Peyer's patch (tissue), 4 donors: ENCODE results near the gene A2ML1. TPM values are rescaled to one million over a fixed set of nuclear protein-coding genes. Genes with fewer than 3 reads are reported as not detected.
"Not testable (repeated sequence)": the region's sequence is repeated elsewhere in the genome, so short reads cannot be mapped to it uniquely, and the experiment has no call there.

ENCODE experiments used
- DNase-seq, 3 donors: peaks; one replicate each; pipeline ENCODE4 v3.0.0-alpha.2; 2017 to 2019
- H3K27ac ChIP-seq, 4 donors: fragments of 200-600 bp; sonication (generic); one replicate each; pipeline ENCODE4 v1.5.1; 2016 to 2019
- H3K27me3 ChIP-seq, 2 donors: fragments of 200-600 bp; sonication (generic); one replicate each; pipeline ENCODE4 v1.5.1; 2019
- H3K36me3 ChIP-seq, 3 donors: fragments of 200-600 bp; sonication (generic); one replicate each; pipeline ENCODE4 v1.5.1; 2016 to 2019
- H3K4me1 ChIP-seq, 4 donors: fragments of 200-600 bp; sonication (generic); one replicate each; pipeline ENCODE4 v1.5.1; 2016 to 2019
- H3K4me3 ChIP-seq, 4 donors: fragments of 200-600 bp; sonication (generic); 1 replicate in 3 of 4; 2 replicates in 1 of 4; pipeline ENCODE4 v1.5.1; 2016 to 2019; ENCODE audit warnings: mild to moderate bottlenecking in 1 of 4
- H3K9me3 ChIP-seq, 4 donors: fragments of 200-600 bp; sonication (generic); one replicate each; pipeline ENCODE4 v1.5.1; 2016 to 2019; ENCODE audit warnings: mild to moderate bottlenecking in 1 of 4
- CTCF ChIP-seq, 6 experiments: fragments of 450-650 bp in 4 of 6; fragments of 200-600 bp in 2 of 6; sonication (generic) in 1 of 6; IDR thresholded peaks; one replicate each; pipeline ENCODE4 v1.5.1; 2017 to 2019; ENCODE audit warnings: antibody characterized with exemption in 6 of 6, mild to moderate bottlenecking in 3 of 6, moderate library complexity in 1 of 6
- POLR2A ChIP-seq, 2 donors: fragments of 450-650 bp; IDR thresholded peaks; one replicate each; pipeline ENCODE4 v1.5.1; 2017; ENCODE audit warnings: antibody characterized with exemption in 2 of 2, mild to moderate bottlenecking in 2 of 2, moderate library complexity in 2 of 2
- total RNA-seq, 4 donors: library from RNA; depleted of rRNA; stranded (reverse); fragments of >200 nt; gene quantifications; one replicate each; pipeline ENCODE4 v1.1.0, GENCODE V29; 2016

A2ML1 gene
- total RNA-seq, 4 donors from 2014 or later = 0.83 TPM; not detected in 3

- no peak overlapping the region for H3K27ac ChIP-seq
- H3K4me1 ChIP-seq = no peaks in the 10 kb centered on the region
- H3K9me3 ChIP-seq = no peaks in the 10 kb centered on the region
- no peaks in the 10 kb centered on the region for H3K27me3 ChIP-seq
- DNase-seq = no peak
- TF ChIP-seq CTCF (IDR thresholded peaks at IDR 0.05) = no peak
- TF ChIP-seq POLR2A (IDR thresholded peaks at IDR 0.05) = no peak
- H3K36me3 ChIP-seq = no peaks in the 10 kb centered on the region
- no peak overlapping the region for H3K4me3 ChIP-seq
Observed at GRCh38 chr12:8796831-8797626, 25.4 kb upstream of the A2ML1 start.

GRCh38 chr12:8801213-8801612 lies 21.2 kb upstream of the A2ML1 start:
- H3K27ac ChIP-seq, H3K4me3 ChIP-seq, H3K4me1 ChIP-seq, DNase-seq, H3K27me3 ChIP-seq, H3K9me3 ChIP-seq, H3K36me3 ChIP-seq: not testable (repeated sequence)

- H3K9me3 ChIP-seq, H3K27ac ChIP-seq, H3K4me3 ChIP-seq, H3K27me3 ChIP-seq, DNase-seq, H3K36me3 ChIP-seq, H3K4me1 ChIP-seq: not testable (repeated sequence)
Observed at GRCh38 chr12:8804833-8805232, 17.6 kb upstream of the A2ML1 start.

GRCh38 chr12:8805487-8805886 lies 16.9 kb upstream of the A2ML1 start:
- not testable (repeated sequence) for H3K4me1 ChIP-seq, H3K36me3 ChIP-seq, H3K9me3 ChIP-seq, DNase-seq, H3K4me3 ChIP-seq, H3K27me3 ChIP-seq, H3K27ac ChIP-seq

GRCh38 chr12:8807084-8807483 lies 15.3 kb upstream of the A2ML1 start:
- H3K9me3 ChIP-seq, DNase-seq: not testable (repeated sequence)

GRCh38 chr12:8810112-8810511 lies 12.3 kb upstream of the A2ML1 start:
- H3K27ac ChIP-seq, DNase-seq, H3K4me3 ChIP-seq, H3K36me3 ChIP-seq, H3K9me3 ChIP-seq, H3K4me1 ChIP-seq, H3K27me3 ChIP-seq: not testable (repeated sequence)

More at GRCh38 chr12:8807084-8807483, 15.3 kb upstream of the A2ML1 start:
- H3K27ac ChIP-seq, H3K36me3 ChIP-seq, H3K4me1 ChIP-seq, H3K4me3 ChIP-seq, H3K27me3 ChIP-seq: not testable (repeated sequence)

GRCh38 chr12:8813572-8814357 lies 8.7 kb upstream of the A2ML1 start:
- no peaks in the 10 kb centered on the region for H3K9me3 ChIP-seq
- H3K36me3 ChIP-seq = no peaks in the 10 kb centered on the region
- TF ChIP-seq CTCF (IDR thresholded peaks at IDR 0.05) (no peak), POLR2A (IDR thresholded peaks at IDR 0.05) (no peak)
- no peaks in the 10 kb centered on the region for H3K4me1 ChIP-seq
- no peaks in the 10 kb centered on the region for H3K27me3 ChIP-seq
- H3K27ac ChIP-seq = no peak overlapping the region
- DNase-seq = no peak
- H3K4me3 ChIP-seq = no peak overlapping the region

- Histone ChIP-seq H3K27ac (no peak overlapping the region), H3K4me3 (no peak overlapping the region), H3K9me3 (no peaks in the 10 kb centered on the region), H3K4me1 (no peaks in the 10 kb centered on the region), H3K36me3 (no peaks in the 10 kb centered on the region), H3K27me3 (no peaks in the 10 kb centered on the region)
- TF ChIP-seq CTCF (IDR thresholded peaks at IDR 0.05) = no peak
- DNase-seq = no peak
Observed at GRCh38 chr12:8816448-8817050, 5.9 kb upstream of the A2ML1 start.
